Testis (tissue), 3 donors: ENCODE data around the gene GPLD1. TPM values are rescaled to one million over a fixed set of nuclear protein-coding genes. Genes with fewer than 3 reads are reported as not detected.
"Not testable (repeated sequence)": the region's sequence is repeated elsewhere in the genome, so short reads cannot be mapped to it uniquely, and the experiment has no call there.

Source experiments
- DNase-seq: peaks from one replicate; pipeline ENCODE4 v3.0.0-alpha.2; 2019
- H3K27ac ChIP-seq, 2 donors: fragments of 200-600 bp; sonication (generic); one replicate each; pipeline ENCODE4 v1.5.1; 2019
- H3K27me3 ChIP-seq: fragments of 200-600 bp; sonication (generic); one replicate; pipeline ENCODE4 v1.5.1; 2019
- H3K36me3 ChIP-seq: fragments of 200-600 bp; sonication (generic); one replicate; pipeline ENCODE4 v1.5.1; 2017; ENCODE audit warnings: low read depth; ENCODE audit errors: missing control alignments
- H3K4me1 ChIP-seq: fragments of 200-600 bp; sonication (generic); one replicate; pipeline ENCODE4 v1.5.1; 2019
- H3K4me3 ChIP-seq, 2 donors: fragments of 200-600 bp; sonication (generic); one replicate each; pipeline ENCODE4 v1.5.1; 2017 to 2019
- H3K9me3 ChIP-seq: fragments of 200-600 bp; sonication (generic); one replicate; pipeline ENCODE4 v1.5.1; 2017
- CTCF ChIP-seq, 3 experiments: fragments of 450-650 bp in 2 of 3; fragments of 200-600 bp in 1 of 3; sonication (generic) in 1 of 3; IDR thresholded peaks; one replicate each; pipeline ENCODE4 v1.5.1; 2016 to 2019; ENCODE audit warnings: antibody characterized with exemption in 3 of 3, mild to moderate bottlenecking in 2 of 3, moderate library complexity in 1 of 3
- POLR2A ChIP-seq: fragments of 450-650 bp; IDR thresholded peaks from one replicate; pipeline ENCODE4 v1.6.1; 2017; ENCODE audit warnings: antibody characterized with exemption, mild to moderate bottlenecking, moderate library complexity
- WGBS, 2 donors: methylation state at CpG; one replicate each; pipeline ENCODE4 v1.1.5; 2018; 5-methylcytosine and 5-hydroxymethylcytosine counted together
- intact Hi-C: fragments of 100-400 bp; cut with DNase I; formaldehyde crosslinking; loops from one replicate; pipeline ENCODE4 v1.15.1; 2023; ENCODE audit warnings: low total_unique reads
- polyA plus RNA-seq: library from polyadenylated mRNA; stranded (reverse); fragments of 350-450 nt; fragmentation: Illumina TruSeq; extraction: RNeasy Lipid Tissue Mini Kit (QIAGEN cat#74804); gene quantifications from one replicate; pipeline ENCODE4 v1.2.3, GENCODE V29; 2014; ENCODE audit warnings: low read depth, low replicate concordance; ENCODE audit not compliant: insufficient read depth
- total RNA-seq, 2 donors: library from RNA; depleted of rRNA; stranded (reverse); fragments of >200 nt; gene quantifications; one replicate each; pipeline ENCODE4 v1.2.3, GENCODE V29; 2016

The GPLD1 gene
- total and polyA plus RNA-seq, 3 donors from 2014 or later, result 3.9 to 15.6 (median 10.7) TPM

GRCh38 chr6:24428615-24429014 lies 60.8 kb downstream of the GPLD1 start:
- Histone ChIP-seq H3K4me1 (no peaks in the 10 kb centered on the region), H3K27ac (no peak overlapping the region), H3K4me3 (no peak overlapping the region), H3K27me3 (no peaks in the 10 kb centered on the region), H3K9me3 (no peaks in the 10 kb centered on the region), H3K36me3 (no peaks in the 10 kb centered on the region)
- TF ChIP-seq POLR2A (no peak), CTCF (IDR thresholded peaks at IDR 0.05) (no peak)
- intact Hi-C loops, result no loop called here
- 95 to 96% methylated on average over 2 of the region's 2 CpGs for WGBS, 2 donors
- no peak for DNase-seq

GRCh38 chr6:24426729-24427446 lies 62.5 kb downstream of the GPLD1 start:
- intact Hi-C loops, result no loop called here
- no peak overlapping the region for H3K27ac ChIP-seq
- no peak for TF ChIP-seq CTCF (IDR thresholded peaks at IDR 0.05)
- TF ChIP-seq POLR2A, result no peak
- no peak for DNase-seq
- H3K9me3 ChIP-seq, result no peaks in the 10 kb centered on the region
- H3K4me1 ChIP-seq, result no peaks in the 10 kb centered on the region
- H3K27me3 ChIP-seq, result no peaks in the 10 kb centered on the region
- WGBS, 2 donors, result 90 to 91% methylated on average over 10 of the region's 10 CpGs
- H3K36me3 ChIP-seq, result no peaks in the 10 kb centered on the region
- H3K4me3 ChIP-seq, result no peak overlapping the region

DNA sequence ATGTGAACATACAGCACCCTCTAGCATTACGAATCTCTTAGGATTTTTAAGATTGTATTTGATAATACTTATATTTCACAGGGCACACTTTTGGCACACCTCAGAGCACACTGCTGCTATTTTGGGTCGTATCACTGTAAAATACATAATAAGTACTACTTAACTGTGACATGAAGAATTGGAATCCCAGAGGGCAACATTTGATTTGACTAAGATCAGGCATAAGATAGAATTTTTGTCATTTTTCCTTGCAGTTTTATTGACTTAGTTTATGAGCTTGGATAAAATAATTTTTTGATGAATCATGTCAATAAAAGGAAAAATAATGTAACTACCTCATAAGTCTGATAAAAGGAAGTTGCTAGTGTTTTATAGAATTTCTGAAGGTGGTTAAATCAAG lies 64.3 kb downstream of the GPLD1 start:
- no peaks in the 10 kb centered on the region for H3K4me1 ChIP-seq
- H3K36me3 ChIP-seq, result no peaks in the 10 kb centered on the region
- intact Hi-C loops, result no loop called here
- TF ChIP-seq CTCF (IDR thresholded peaks at IDR 0.05) (no peak), POLR2A (no peak)
- H3K4me3 ChIP-seq, result no peak overlapping the region
- H3K27me3 ChIP-seq, result no peaks in the 10 kb centered on the region
- 89 to 90% methylated on average over 2 of the region's 2 CpGs for WGBS, 2 donors
- H3K27ac ChIP-seq, result no peak overlapping the region
- DNase-seq, result no peak
- no peaks in the 10 kb centered on the region for H3K9me3 ChIP-seq

- H3K27ac ChIP-seq, result no peak overlapping the region
- H3K36me3 ChIP-seq, result no peaks in the 10 kb centered on the region
- intact Hi-C loops, result no loop called here
- TF ChIP-seq CTCF (IDR thresholded peaks at IDR 0.05) (no peak), POLR2A (no peak)
- H3K9me3 ChIP-seq, result no peaks in the 10 kb centered on the region
- no peak for DNase-seq
- H3K4me3 ChIP-seq, result no peak overlapping the region
- H3K4me1 ChIP-seq, result no peaks in the 10 kb centered on the region
- no peaks in the 10 kb centered on the region for H3K27me3 ChIP-seq
Observed at GRCh38 chr6:24419526-24419925, 69.9 kb downstream of the GPLD1 start.

DNA sequence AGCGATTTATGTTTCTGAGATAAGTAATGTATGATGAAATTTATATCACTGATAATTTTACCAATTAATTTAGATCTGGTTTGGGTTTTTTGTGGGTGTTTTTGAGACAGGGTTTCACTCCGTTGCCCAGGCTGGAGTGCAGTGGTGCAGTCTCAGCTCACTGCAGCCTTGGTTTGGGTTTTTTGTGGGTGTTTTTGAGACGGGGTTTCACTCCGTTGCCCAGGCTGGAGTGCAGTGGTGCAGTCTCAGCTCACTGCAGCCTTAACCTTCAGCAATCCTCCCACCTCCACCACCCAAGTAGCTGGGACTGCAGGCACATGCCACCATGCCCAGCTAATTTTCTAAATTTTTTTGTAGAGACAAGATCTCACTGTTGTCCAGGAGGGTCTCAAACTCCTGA lies 73.6 kb downstream of the GPLD1 start:
- no peaks in the 10 kb centered on the region for H3K4me1 ChIP-seq
- no peaks in the 10 kb centered on the region for H3K9me3 ChIP-seq
- no peak for TF ChIP-seq POLR2A
- TF ChIP-seq CTCF (IDR thresholded peaks at IDR 0.05), result no peak
- H3K27me3 ChIP-seq, result no peaks in the 10 kb centered on the region
- H3K4me3 ChIP-seq, result no peak overlapping the region
- H3K36me3 ChIP-seq, result no peaks in the 10 kb centered on the region
- DNase-seq, result no peak
- WGBS, 2 donors, result 91% methylated on average over 4 of the region's 4 CpGs
- intact Hi-C loops, result no loop called here
- H3K27ac ChIP-seq, result no peak overlapping the region

DNA sequence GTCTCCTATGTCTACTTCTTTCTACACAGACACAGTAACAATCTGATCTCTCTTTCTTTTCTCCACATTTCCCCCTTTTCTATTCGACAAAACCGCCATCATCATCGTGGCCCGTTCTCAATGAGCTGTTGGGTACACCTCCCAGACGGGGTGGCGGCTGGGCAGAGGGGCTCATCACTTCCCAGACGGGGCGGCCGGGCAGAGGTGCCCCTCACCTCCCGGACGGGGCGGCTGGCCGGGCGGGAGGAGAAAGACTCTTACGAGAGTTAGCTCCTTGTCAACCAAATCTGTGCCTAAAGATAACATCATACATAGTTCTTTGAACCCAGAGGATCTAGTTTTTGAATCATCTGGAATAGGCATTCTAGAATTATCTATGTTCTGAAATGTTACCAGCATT lies 74.8 kb downstream of the GPLD1 start:
- intact Hi-C loops, DNase-seq, H3K27me3 ChIP-seq, H3K27ac ChIP-seq, H3K9me3 ChIP-seq, H3K4me3 ChIP-seq, H3K4me1 ChIP-seq, H3K36me3 ChIP-seq: not testable (repeated sequence)
- WGBS, 2 donors, result 97 to 98% methylated on average over 15 of the region's 15 CpGs
